LNCAP (cell line): ENCODE results near the gene SLC2A6.

Experiments used
- CTCF ChIP-seq: fragments of 450-650 bp; IDR thresholded peaks from 2 replicates; pipeline ENCODE4 v1.5.1; 2017; ENCODE audit warnings: mild to moderate bottlenecking

Gene SLC2A6

GRCh38 chr9:133524146-133524545 is 45.2 kb upstream of the SLC2A6 start:
- TF ChIP-seq CTCF = no peak

- no peak for TF ChIP-seq CTCF
Measured at GRCh38 chr9:133523106-133523505, 44.2 kb upstream of the SLC2A6 start.

- no peak for TF ChIP-seq CTCF
Measured at GRCh38 chr9:133522073-133522910, 43.4 kb upstream of the SLC2A6 start.

- no peak for TF ChIP-seq CTCF
Measured at GRCh38 chr9:133521122-133522072, 42.5 kb upstream of the SLC2A6 start.

GRCh38 chr9:133520121-133520835 is 41.4 kb upstream of the SLC2A6 start:
- TF ChIP-seq CTCF = no peak

GRCh38 chr9:133519693-133520092 is 40.8 kb upstream of the SLC2A6 start:
- no peak for TF ChIP-seq CTCF
